ENCODE results near the gene PTPN11.

The PTPN11 gene

DNA sequence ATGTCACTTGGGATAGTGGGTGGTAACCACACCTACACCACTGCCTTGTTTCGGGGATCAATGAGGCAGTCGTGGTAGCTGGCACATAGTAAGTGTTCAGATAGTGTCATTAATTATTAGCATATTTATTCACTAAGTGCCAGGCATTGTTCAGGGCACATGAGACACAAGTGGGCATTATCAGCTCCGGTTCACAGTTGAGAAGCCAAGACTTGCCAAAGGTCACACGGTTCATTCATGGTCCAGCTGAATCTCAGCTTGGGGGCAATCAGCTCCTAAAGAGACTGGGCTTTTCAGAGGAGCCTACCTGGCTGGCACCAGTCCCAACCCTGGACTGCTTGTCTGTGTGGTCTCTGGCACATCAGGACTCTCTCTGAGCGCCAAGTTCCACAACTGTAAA lies 121.3 kb downstream of the PTPN11 start:
- TF ChIP-seq GATA1 (IDR thresholded peaks at IDR 0.05; ENCODE audit: low read depth, low read length) (no peak), POLR2A (IDR thresholded peaks at IDR 0.05; ENCODE audit: low read length) (no peak)
- DNase-seq, result no peak

DNA sequence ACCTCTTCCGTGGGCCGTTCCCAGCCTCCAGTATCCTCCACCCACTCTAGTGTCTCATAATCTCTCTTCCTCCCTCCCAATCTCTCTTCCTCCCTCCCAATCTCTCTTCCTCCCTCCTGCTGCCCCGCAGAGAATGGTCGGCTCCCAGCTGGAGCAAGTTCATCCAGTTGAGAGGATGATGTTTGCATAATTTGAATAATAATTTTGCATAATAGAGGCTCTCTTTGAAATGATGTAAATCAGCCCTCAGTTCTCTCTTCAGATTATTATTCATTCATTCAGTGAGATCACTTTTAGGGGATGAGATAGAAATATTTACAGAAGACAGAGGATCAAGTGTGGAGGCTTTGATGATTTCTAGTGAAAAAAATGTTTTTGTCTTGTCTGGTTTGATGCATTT lies 125.0 kb downstream of the PTPN11 start:
- no peak for DNase-seq
- no peak for TF ChIP-seq POLR2A (IDR thresholded peaks at IDR 0.05; ENCODE audit: low read length)
- TF ChIP-seq GATA1 (IDR thresholded peaks at IDR 0.05; ENCODE audit: low read depth, low read length), result no peak

DNA sequence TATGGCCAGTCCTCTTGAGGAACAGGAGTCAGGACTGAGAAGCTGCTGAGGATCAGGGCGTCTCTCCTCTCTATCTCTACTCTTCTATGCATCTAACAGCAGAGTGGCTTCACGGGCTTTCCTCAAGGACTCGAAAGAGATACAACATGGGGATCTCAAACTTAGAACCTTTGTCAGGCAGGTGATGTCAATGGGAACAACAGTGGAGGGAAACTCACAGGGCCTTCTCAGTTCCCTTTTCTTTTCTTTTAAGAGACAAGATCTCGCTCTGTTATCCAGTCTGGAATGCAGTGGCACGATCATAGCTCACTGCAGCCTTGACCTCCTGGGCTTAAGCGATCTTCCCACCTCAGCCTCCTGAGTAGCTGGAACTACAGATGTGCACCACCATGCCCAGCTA lies 127.6 kb downstream of the PTPN11 start:
- no peak for DNase-seq
- TF ChIP-seq GATA1 (IDR thresholded peaks at IDR 0.05; ENCODE audit: low read depth, low read length) (no peak), POLR2A (IDR thresholded peaks at IDR 0.05; ENCODE audit: low read length) (no peak)

DNA sequence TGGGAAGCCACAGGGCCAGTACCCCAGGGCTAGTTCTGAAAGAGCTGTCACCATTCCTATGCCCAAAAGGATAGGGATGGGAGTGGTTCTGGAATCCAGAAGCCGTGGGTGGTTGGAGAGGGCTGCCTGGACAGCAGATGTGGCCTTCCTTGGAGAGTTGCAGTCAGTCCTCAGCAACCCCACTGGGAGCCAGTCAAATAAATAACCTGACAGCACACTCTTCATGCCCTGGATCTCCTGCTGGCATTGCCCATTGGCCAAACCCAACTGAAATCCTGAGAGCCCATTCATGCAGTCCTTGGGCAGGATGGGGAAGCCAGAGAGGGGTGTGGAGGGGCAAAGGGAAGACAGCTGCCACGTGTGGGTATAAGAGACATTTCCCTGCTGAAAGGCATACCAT lies 128.2 kb downstream of the PTPN11 start:
- no peak for DNase-seq
- TF ChIP-seq GATA1 (IDR thresholded peaks at IDR 0.05; ENCODE audit: low read depth, low read length), result no peak
- TF ChIP-seq POLR2A (IDR thresholded peaks at IDR 0.05; ENCODE audit: low read length), result no peak

DNA sequence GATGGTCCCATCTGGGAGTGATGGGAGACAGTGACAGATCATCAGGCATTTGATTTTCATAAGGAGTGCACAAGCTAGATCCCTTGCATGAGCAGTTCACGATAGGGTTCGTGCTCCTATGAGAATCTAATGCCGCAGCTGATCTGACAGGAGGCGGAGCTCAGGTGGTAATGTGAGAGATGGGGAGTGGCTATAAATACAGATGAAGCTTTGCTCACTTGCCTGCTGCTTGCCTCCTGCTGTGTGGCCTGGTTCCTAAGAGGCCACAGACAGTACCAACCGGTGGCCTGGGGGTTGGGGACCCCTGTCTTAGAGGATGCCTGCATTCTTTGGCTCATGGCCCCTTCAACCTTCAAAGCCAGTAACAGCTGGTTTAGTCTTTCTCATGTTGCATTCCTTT lies 130.3 kb downstream of the PTPN11 start:
- TF ChIP-seq POLR2A (IDR thresholded peaks at IDR 0.05; ENCODE audit: low read length) (no peak), GATA1 (IDR thresholded peaks at IDR 0.05; ENCODE audit: low read depth, low read length) (no peak)
- no peak for DNase-seq

DNA sequence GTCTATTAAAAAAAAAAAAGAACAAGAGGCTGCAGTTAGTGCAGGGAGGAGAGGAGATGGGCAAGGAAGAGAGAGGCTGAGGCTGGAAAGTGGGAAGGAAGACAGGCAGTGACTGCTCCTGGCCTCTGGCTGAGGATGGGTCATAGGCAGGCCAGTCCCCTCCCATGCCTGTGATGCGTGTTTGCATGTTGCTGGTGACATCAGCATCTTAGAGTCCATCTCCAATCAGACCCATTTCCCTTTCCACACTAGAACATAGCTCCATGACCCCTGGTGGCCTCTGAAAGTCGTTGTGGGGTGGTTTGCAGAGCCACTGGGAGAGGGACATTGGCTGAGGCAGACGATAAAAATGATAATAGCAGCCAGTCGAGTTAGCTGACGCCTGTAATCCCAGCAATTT lies 132.9 kb downstream of the PTPN11 start:
- TF ChIP-seq POLR2A (IDR thresholded peaks at IDR 0.05; ENCODE audit: low read length) (no peak), GATA1 (IDR thresholded peaks at IDR 0.05; ENCODE audit: low read depth, low read length) (no peak)
- DNase-seq, result no peak

DNA sequence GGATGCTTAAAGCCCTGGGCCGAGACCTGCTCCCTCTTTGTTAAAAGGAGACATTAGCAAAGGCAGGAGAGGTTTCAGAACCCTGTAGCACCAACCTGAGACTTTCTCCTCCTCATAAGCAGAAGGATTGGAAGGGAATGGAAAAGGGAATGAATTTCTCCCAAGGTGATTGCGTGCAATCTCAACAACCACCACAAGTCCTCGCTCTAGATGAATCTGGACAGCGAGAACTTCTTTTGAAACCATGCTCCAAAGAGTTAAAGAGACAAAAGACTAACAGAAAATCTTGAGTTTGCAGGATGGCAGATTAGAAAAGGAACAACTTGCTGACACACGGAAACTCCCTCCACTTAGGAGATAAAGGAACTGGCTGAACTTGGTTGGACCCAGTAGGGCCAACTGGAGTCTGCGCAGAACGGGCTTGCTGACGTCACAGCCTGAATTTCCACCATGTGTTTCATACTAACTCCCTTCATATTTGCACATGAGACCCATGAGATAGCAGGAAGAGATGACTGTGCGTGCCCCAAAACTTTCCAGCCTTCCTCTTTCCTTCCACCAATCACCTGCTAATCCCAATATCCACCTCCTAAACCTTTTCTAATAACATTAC lies 137.0 kb downstream of the PTPN11 start:
- DNase-seq, result no peak
- TF ChIP-seq GATA1 (IDR thresholded peaks at IDR 0.05; ENCODE audit: low read depth, low read length) (no peak), POLR2A (IDR thresholded peaks at IDR 0.05; ENCODE audit: low read length) (no peak)

DNA sequence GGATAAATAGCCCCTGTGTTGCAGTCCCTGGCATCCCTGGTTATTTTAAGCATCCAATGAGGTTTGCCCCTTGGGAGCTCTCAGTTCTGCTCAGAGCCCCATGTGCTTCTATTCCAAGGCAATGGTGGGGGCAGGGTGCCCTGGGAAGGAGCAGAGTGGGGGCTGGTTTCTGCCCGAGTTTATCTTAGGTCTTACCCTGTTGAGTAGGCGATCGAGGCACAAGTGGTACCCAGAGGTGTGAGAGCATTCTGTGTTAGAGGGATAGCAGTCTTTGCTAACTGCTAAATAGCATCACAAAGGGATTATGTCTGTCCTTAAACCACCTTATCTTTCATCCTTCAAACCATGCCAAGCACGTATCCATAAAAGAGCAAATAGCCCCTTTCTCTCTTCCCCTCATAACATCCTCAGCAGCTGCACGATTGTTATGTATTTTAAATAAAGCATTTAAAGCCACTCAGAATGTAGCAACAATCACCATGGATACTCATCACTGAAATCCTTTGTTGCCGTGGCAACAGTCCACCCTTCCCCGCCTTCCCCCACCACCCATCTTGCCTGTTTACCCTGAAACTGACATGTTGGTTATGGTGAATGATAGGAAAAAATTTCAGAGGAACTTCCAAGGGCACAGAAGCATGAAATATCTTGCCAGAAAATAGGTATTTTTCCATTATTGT lies 139.3 kb downstream of the PTPN11 start:
- DNase-seq, result no peak
- no peak for TF ChIP-seq GATA1 (IDR thresholded peaks at IDR 0.05; ENCODE audit: low read depth, low read length)
- no peak for TF ChIP-seq POLR2A (IDR thresholded peaks at IDR 0.05; ENCODE audit: low read length)

All from erythroblast (primary cell).